Smooth muscle cell (in vitro differentiated cells): ENCODE data around the gene SELENOO. TPM values are rescaled to one million over a fixed set of nuclear protein-coding genes. Genes with fewer than 3 reads are reported as not detected.

Experiments used
- DNase-seq: peaks from one replicate; lab custom pipeline; 2025; ENCODE audit not compliant: unreplicated experiment; lab: John Stamatoyannopoulos, UW
- H2AFZ ChIP-seq: fragments of 200-600 bp; sonication (generic); 2 replicates; pipeline ENCODE4 v1.6.0; 2016; ENCODE audit warnings: antibody characterized with exemption, low read depth, mild to moderate bottlenecking
- H3F3A ChIP-seq: fragments of 200-600 bp; sonication (generic); 2 replicates; pipeline ENCODE4 v1.6.0; 2017; ENCODE audit warnings: antibody characterized with exemption, low read depth
- H3K27ac ChIP-seq: fragments of 200-600 bp; sonication (generic); 2 replicates; pipeline ENCODE4 v1.5.1; 2016; ENCODE audit warnings: low read depth, mild to moderate bottlenecking
- H3K27me3 ChIP-seq: fragments of 200-600 bp; sonication (generic); 2 replicates; pipeline ENCODE4 v1.6.1; 2016; ENCODE audit warnings: low read depth, mild to moderate bottlenecking
- H3K36me3 ChIP-seq: fragments of 200-600 bp; sonication (generic); 2 replicates; pipeline ENCODE4 v1.5.1; 2016; ENCODE audit warnings: low read depth
- H3K4me1 ChIP-seq: fragments of 200-600 bp; sonication (generic); 2 replicates; pipeline ENCODE4 v1.5.1; 2016; ENCODE audit warnings: low read depth
- H3K4me2 ChIP-seq: fragments of 200-600 bp; sonication (generic); 2 replicates; pipeline ENCODE4 v1.6.0; 2016; ENCODE audit warnings: mild to moderate bottlenecking
- H3K4me3 ChIP-seq: fragments of 200-600 bp; sonication (generic); 2 replicates; pipeline ENCODE4 v1.5.1; 2016; ENCODE audit warnings: mild to moderate bottlenecking
- H3K79me2 ChIP-seq: fragments of 200-600 bp; sonication (generic); 2 replicates; pipeline ENCODE4 v1.6.0; 2016; ENCODE audit warnings: low read depth, mild to moderate bottlenecking
- H3K9ac ChIP-seq: fragments of 200-600 bp; sonication (generic); 2 replicates; pipeline ENCODE4 v1.6.0; 2016; ENCODE audit warnings: low read depth
- H3K9me3 ChIP-seq: fragments of 200-600 bp; sonication (generic); replicated peaks from 2 replicates; pipeline ENCODE4 v1.5.1; 2016; ENCODE audit warnings: low read depth
- H4K20me1 ChIP-seq: fragments of 200-600 bp; sonication (generic); 2 replicates; pipeline ENCODE4 v1.6.0; 2016; ENCODE audit warnings: low read depth
- CTCF ChIP-seq: fragments of 200-600 bp; sonication (generic); IDR thresholded peaks from 2 replicates; pipeline ENCODE4 v1.5.1; 2017; ENCODE audit warnings: borderline replicate concordance, mild to moderate bottlenecking, antibody characterized with exemption; ENCODE audit not compliant: insufficient read depth, poor library complexity, severe bottlenecking
- WGBS: methylation state at CpG from one replicate; pipeline ENCODE4 v1.1.7; 2016; ENCODE audit warnings: low lambda C conversion rate; 5-methylcytosine and 5-hydroxymethylcytosine counted together
- polyA plus RNA-seq: library from polyadenylated mRNA; unstranded; fragments of >200 nt; fragmentation: Nextera tagmentation; extraction: Ambion mirVana; gene quantifications from 2 replicates; pipeline ENCODE4 v1.2.1, GENCODE V29; 2016
- total RNA-seq: library from RNA; depleted of rRNA; stranded (reverse); fragments of >200 nt; gene quantifications from 2 replicates; pipeline ENCODE4 v1.2.3, GENCODE V29; 2014

SELENOO gene
- total and polyA plus RNA-seq, 2 experiments from 2014 or later = 9.0 to 21.3 TPM

GRCh38 chr22:50260801-50261614, 60.2 kb downstream of the SELENOO start:
- H2AFZ ChIP-seq = no peak overlapping the region
- peak overlapping the region; percentile 95 for H3K4me2 ChIP-seq
- H3K9ac ChIP-seq = no peak overlapping the region
- WGBS = 2% methylated on average over 58 of the region's 92 CpGs
- peak overlapping the region; percentile 65 for H3K4me3 ChIP-seq
- H3K79me2 ChIP-seq = peaks cover 4% of the 10 kb centered on the region
- H3K36me3 ChIP-seq = no peaks in the 10 kb centered on the region
- peaks cover 8% of the 10 kb centered on the region for H3K4me1 ChIP-seq
- no peaks in the 10 kb centered on the region for H3K9me3 ChIP-seq
- H4K20me1 ChIP-seq = no peaks in the 10 kb centered on the region
- peaks cover 2% of the 10 kb centered on the region for H3K27me3 ChIP-seq
- peak; percentile 29 for DNase-seq
- H3F3A ChIP-seq = no peaks in the 10 kb centered on the region
- no peak for TF ChIP-seq CTCF
- no peak overlapping the region for H3K27ac ChIP-seq

- Histone ChIP-seq H3K4me3 (peak within 1 kb of the TSS; percentile 65), H3K9ac (no peak within 1 kb of the TSS), H3K4me1 (peaks cover 8% of the 10 kb centered on the region), H3K9me3 (no peaks in the 10 kb centered on the region), H3K27ac (no peak within 1 kb of the TSS), H3K4me2 (peak within 1 kb of the TSS; percentile 95), H3K36me3 (no peaks in the 10 kb centered on the region), H2AFZ (no peak within 1 kb of the TSS), H3F3A (no peaks in the 10 kb centered on the region), H4K20me1 (no peaks in the 10 kb centered on the region), H3K79me2 (peaks cover 4% of the 10 kb centered on the region), H3K27me3 (peaks cover 9% of the 10 kb centered on the region)
- no peak for DNase-seq
- 39% methylated on average over 8 of the region's 61 CpGs for WGBS
- no peak for TF ChIP-seq CTCF
These were observed 61.0 kb downstream of the SELENOO start, which contains the start of gene MAPK12 for GRCh38 chr22:50261615-50262459. TSS of gene MAPK12 (minus strand) at chr22:50261683. CDS start at chr22:50261509, 174 bp downstream.

DNA sequence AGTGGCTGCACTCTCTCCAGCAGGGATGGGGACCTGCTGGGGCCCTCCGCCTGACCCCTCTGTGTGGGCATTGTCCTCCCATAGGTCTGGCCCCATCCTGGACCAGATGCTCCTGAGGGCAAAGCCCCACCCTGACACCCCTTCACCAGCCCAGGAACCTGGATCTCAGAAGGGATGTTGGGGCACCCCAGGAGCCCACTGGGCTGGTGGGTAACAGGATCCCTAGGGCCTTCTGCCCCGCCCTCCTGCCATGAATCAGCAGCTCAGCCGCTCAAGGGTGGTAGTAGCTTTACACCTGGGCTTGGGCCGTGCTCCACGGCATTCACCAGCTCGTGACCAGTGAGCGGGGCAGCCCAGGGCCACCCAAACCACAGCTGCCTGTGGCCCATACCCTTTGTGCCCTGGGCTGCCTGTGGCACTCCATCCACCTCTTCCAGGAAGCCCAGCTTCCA, 61.7 kb downstream of the SELENOO start:
- Histone ChIP-seq H4K20me1 (no peaks in the 10 kb centered on the region), H2AFZ (no peak overlapping the region), H3K36me3 (no peaks in the 10 kb centered on the region), H3K27me3 (peaks cover 15% of the 10 kb centered on the region), H3K9ac (no peak overlapping the region), H3K4me3 (no peak overlapping the region), H3K4me1 (peaks cover 8% of the 10 kb centered on the region), H3F3A (no peaks in the 10 kb centered on the region), H3K27ac (no peak overlapping the region), H3K4me2 (no peak overlapping the region), H3K79me2 (peaks cover 4% of the 10 kb centered on the region), H3K9me3 (no peaks in the 10 kb centered on the region)
- 76% methylated on average over 7 of the region's 7 CpGs for WGBS
- DNase-seq = no peak
- no peak for TF ChIP-seq CTCF
